GM19324 (cell line): ENCODE measurements around the gene CYP2D6.
"Not testable (repeated sequence)": the region's sequence is repeated elsewhere in the genome, so short reads cannot be mapped to it uniquely, and the experiment has no call there.

Source experiments
- ATAC-seq: cut with Tn5 transposase; IDR thresholded peaks from one replicate; pipeline ENCODE4 v1.9.1; 2021; ENCODE audit warnings: mild to moderate bottlenecking, moderate library complexity; ENCODE audit not compliant: unreplicated experiment, low FRiP score

CYP2D6 gene

GRCh38 chr22:42130639-42131431 lies at the start of gene CYP2D6:
Gene CYP2D6 (minus strand): TSS chr22:42130810. CDS start chr22:42130791, 19 bp downstream.
- ATAC-seq: not testable (repeated sequence)

- ATAC-seq: no peak
These were observed 49.0 kb upstream of the CYP2D6 start for GRCh38 chr22:42179616-42180015.

GRCh38 chr22:42178910-42179519 lies 48.4 kb upstream of the CYP2D6 start:
- ATAC-seq: no peak

- ATAC-seq: no peak
These were observed 47.3 kb upstream of the CYP2D6 start for GRCh38 chr22:42177891-42178336.

GRCh38 chr22:42176255-42176915 lies 45.8 kb upstream of the CYP2D6 start:
- ATAC-seq: no peak

- no peak for ATAC-seq
These were observed 43.5 kb upstream of the CYP2D6 start for GRCh38 chr22:42174062-42174461.

- ATAC-seq: no peak
These were observed 42.7 kb upstream of the CYP2D6 start for GRCh38 chr22:42173183-42173926.

GRCh38 chr22:42172773-42173172 lies 42.2 kb upstream of the CYP2D6 start:
- ATAC-seq: no peak

- no peak for ATAC-seq
These were observed 41.5 kb upstream of the CYP2D6 start for GRCh38 chr22:42171946-42172719.

GRCh38 chr22:42171417-42171816 lies 40.8 kb upstream of the CYP2D6 start:
- ATAC-seq: no peak

- ATAC-seq: no peak
These were observed 40.3 kb upstream of the CYP2D6 start for GRCh38 chr22:42170946-42171345.

GRCh38 chr22:42169055-42169469 lies 38.5 kb upstream of the CYP2D6 start:
- ATAC-seq: no peak

GRCh38 chr22:42168476-42168875 lies 37.9 kb upstream of the CYP2D6 start:
- no peak for ATAC-seq

- ATAC-seq: no peak
These were observed 36.5 kb upstream of the CYP2D6 start for GRCh38 chr22:42167066-42167465.

- no peak for ATAC-seq
These were observed 34.3 kb upstream of the CYP2D6 start for GRCh38 chr22:42164901-42165300.

GRCh38 chr22:42163515-42163914 lies 32.9 kb upstream of the CYP2D6 start:
- ATAC-seq: no peak

GRCh38 chr22:42162728-42163489 lies 32.3 kb upstream of the CYP2D6 start:
- no peak for ATAC-seq

GRCh38 chr22:42160830-42161696 lies 30.5 kb upstream of the CYP2D6 start:
- ATAC-seq: no peak
